HuH-7.5 (cell line): ENCODE measurements around the gene GATA5.

Source experiments
- DNase-seq: peaks from one replicate; pipeline ENCODE4 v3.0.0; 2011; ENCODE audit warnings: low spot score

Gene GATA5

DNA sequence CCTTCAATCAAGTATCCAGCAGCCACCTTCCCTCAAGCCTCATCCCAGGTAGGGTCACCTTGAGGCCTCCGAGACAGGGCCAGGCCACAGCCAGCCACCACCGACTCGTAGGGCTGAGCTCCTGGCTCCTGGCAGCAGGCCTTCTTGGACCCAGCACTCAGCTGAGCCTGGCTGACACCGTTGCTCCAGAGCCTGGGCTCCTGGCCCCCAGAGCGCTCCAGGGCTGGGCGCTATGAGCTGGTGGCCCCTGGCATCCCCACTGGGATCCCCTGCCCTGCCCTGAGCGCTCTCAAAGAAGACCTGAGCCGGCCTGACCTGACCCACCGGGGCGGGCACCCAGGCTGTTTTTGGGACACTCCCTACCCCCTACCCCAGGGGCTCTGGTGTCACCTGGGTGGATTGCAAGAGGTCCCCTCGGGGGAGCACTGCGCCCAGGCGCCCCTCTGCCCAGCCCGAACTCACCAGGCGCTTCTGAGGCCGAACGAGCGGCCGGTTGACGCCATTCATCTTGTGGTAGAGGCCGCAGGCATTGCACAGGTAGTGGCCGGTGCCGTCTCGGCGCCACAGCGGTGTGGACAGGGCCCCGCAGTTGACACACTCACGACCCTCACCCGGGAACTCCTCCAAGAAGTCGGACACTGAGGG lies 2.7 kb downstream of the GATA5 start:
- no peak for DNase-seq

DNA sequence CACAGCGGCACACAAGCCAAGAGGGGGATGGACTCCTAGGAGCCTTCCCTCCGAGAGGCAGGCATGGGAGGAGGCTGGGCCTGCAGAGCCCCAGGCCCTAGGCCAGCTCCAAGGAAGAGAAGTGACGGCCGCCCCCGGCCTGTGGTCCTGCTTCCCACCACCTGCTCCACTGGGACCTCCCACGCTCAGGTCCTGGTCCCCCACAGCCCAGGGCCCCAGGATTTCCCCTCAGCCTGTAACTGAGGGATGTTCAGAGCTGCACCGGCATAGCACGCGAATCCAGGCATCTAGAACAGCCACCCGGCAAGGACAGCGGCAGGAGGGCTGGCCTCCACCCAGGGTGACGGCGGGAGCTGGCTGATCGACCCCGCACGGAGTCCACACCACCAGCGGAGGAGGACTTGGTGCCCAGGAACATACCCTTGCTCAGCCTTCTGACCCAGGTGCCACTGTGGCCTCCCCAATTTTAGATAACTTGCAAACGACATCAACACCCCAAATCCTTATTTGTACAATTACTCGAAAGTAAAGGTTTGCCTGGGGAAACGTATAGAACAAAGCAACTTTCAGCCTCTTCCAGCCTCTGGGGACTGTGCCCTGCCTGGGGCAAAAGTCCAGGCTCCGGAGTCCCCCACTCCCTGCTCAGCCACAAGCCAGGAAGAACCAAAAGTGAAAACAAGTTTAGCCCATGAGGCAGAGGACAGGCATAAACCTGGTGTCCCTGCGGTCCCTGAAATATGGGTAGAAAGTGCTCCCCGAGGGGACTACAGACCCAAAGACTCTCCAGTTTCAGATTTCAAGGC lies 3.5 kb downstream of the GATA5 start:
- DNase-seq: no peak

DNA sequence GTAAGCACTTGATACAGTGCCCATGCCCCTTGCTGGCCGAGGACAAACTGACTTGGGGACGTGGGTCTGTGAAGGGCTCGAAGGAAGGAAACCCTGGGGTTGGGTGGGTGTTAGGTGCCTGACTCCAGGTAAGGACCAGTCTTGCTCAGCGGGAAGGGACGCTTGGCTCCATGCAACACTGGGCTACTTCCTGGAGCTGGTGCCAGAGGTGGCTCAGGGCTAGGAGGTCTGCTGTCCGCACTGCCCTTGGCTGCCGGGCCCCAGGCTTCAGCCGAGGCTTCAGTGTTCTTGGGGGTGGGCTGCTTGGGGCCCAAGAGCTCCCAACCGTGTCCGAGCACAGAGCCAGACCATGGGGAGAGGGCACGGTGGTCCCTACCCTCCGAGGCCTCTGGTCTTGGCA lies 5.3 kb downstream of the GATA5 start:
- DNase-seq: no peak

DNA sequence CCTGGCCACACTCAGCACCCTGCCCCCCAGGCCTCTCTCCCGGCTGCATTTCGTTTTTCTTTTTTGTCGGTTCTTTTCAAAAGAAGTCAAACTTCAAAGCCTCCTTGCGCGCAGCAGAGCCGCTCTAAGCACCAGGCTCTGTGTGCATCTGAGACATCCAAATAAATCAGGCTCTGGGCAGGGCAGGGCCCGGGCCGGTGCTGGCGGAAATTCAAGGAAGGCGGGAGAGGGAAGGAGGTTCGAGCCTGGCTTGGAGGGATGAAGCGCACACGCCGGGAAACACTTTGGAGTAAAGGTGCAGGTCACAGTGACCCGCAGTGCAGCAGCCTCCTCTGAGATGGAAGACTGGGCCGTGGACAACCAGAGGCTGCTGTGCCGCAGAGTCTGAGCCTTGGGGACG lies 5.8 kb downstream of the GATA5 start:
- no peak for DNase-seq

DNA sequence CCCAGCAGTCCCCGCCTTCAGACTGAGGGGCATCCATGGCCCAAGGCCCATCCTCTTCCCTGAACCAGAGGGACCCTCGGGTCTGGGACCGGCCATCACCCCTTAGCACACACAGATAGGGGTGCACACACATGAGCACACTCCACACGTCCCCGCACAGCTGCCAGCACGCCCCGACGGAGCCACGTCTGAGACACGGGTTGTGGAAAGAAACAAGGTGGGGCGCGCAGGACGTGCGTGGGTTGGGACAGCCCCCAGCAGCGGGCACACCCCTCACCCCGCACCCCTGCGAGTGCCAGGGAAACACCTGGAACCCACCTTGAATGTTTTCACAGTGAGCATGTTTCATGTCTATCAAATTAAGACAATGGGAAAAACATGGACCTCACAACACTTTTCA lies 6.4 kb downstream of the GATA5 start:
- DNase-seq: no peak

DNA sequence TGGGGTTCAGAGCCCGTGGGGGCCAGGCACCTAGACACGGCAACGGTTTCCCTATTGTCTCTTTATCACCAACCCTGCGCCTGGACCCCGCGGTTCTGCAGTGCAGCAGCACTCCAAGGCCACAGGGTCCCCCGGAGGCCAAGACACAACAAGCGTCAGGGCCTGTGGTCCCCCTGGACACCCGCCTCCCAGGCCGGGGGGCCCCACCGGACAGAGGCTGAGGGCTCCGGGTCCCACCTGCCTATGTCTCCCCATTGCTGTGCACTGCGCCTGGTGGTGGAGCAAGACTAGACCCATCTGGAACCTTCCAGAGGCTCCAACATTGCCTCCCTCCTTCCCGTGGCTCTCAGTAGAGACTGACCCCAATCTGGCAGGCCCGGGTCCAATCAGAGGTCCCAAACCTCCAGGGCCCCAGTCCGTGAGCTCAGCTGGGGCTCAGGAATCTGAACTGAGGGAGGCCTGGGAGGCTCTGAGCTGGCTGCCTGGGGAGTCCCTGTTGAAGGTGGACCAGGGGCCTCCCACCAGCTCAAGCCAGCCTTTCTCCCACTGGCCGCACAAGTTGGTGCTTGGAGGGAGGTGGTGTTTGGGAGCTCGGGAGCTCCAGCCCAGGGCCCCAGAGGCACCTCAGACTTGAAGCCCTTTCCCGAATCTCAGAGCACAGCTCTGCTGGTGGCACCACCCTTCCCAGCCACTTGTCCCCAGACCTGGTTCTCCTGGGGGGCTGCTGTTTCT lies 8.8 kb downstream of the GATA5 start:
- no peak for DNase-seq

DNA sequence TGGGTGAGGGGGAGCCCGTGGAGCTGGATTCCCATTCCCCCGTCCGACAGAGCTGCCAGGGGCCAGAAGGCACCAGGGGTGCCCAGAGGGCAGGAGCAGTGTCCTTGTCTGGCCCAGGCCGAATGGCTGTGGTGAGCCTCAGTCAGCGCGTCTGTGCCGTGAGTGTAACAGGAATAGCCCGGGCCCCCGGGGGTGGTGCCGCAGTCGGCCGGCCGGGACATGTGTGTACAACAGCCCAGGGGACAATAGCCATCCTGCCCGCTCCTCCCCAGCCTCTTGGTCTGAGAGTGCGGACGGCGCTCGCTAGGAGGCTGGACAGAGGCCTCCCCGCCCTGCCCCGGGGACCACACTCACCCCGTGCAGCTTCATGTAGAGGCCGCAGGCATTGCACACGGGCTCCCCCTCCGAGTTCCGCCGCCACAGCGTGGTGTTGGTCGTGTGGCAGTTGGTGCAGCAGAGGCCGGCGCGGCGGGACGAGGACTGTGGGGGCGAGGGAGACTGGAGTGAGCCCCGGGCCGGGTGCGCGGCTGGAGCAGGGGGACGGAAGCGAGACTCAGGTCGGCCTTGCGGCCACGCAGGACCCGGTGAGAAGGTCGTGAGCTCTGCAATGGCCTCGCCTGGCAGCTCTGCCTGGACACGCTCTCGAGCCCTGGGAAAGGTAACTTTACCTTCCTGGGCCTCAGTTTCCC lies 9.6 kb downstream of the GATA5 start:
- no peak for DNase-seq

DNA sequence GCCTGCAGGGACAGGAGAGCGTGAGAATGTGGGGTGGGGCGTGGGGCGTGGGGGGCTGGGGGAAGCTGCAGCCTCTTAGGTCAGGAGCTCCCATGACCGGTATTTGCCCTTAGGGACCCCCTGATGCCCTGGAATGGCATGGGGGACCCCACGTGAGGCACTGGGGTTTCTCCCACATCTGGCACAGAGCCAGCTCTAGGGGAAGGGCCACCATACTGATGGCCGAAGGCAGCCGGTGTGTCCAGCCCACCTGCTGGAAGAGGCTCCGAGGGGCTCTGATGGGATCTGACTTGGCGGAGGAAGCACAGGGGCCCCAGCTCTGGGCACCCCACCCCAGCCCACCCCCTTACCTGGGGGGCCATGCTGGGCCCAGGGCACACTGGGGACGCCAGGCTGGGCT lies 10.8 kb downstream of the GATA5 start:
- no peak for DNase-seq

DNA sequence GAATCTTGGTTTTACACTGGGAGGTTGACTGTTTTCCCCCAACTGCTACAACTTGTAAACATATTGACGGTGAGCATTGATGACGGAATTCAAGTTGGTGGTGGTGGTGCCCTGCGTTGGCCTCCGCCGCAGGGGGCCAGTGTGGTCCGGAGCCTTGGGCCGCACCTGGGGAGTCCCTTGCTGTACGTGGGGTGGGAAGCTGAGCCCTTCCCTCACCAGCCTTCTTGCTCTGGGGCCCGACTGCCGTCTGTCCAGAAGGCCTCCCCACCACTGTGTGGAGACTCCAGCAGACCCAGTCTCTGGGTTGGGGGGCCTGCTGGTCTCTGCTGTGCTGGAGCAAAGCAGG lies 11.4 kb downstream of the GATA5 start:
- DNase-seq: no peak

DNA sequence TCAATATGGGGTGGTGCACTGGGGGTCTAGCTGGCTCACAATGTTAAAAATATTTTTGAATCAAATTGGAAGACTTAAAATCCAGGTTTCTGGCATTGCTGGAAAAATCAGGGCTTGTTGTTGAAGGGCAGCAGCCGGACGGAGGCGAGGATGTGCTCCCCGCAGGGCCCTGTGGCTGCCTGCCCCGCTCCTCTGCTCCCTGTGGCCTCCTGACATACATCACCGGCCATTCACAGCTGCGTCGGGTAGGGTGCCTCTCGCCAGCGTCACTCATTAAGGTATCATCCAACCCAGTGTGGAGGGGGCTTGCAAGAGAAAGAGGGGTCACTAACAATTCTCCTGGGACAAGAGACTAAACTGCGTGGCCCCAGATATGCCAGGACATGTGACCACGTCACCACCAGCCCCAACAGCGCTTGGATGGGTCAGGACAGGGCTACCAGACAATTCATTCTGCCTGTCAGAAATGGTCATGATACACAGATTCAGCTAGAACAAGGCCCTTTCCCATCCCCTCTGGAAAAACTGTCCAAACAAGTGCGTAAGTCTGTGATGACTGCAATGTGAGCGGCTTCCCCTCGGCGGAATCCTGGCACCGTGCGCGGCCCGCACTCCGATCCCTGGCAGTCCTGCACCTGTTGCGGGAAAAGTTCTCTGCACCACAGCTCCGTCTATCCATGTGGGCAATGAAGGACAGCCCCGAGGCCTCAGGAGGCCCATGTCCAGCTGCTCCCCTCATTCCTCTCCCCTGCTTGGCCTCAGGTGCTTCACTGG lies 12.0 kb downstream of the GATA5 start:
- no peak for DNase-seq

DNA sequence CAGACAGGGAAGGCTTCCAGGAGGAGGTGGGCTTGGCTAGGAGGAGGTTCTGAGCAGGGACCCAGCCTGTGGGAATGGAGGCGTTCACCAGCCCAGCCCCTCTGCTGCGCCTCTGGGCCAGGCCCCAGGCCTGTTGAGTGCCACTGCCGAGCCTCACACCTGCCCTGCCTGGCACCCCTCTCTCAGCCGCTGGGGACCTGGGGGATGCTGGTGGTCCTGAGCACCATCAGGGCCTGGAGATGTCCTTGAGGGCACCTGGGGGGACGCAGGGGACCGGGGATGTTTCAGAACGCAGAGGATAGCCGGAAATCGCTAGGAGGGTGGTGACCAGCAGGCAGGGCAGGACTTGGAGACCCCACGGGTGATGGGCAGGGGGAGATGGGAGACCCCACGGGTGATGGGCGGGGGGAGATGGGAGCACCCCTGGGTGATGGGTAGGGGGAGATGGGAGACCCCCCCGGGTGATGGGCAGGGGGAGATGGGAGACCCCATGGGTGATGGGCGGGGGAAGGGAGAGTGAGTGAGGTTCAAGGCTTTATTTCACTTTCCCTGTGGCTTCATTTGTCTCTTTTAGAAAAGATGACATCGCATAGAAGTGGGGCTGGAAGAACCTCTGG lies 12.7 kb downstream of the GATA5 start:
- DNase-seq: no peak

DNA sequence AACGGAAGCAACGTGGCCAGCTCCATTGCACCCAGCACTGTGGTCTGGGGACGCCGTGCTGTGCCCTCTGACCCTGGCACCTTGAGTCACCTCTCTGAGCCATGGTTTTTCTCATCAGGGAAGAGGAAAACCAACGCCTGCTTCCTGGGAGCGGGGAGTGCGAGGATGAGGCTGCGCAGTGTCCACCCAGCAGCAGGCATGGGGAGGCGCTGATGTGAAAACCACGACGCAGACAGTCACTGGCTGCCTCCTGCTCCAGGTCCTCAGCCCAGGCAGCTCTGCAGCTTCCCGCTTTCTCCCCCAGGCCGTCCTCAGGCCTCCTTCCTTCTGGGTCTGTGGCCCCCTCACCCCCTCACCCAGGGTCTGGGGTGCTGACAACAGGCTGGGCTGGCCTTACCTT lies 14.0 kb downstream of the GATA5 start:
- no peak for DNase-seq

DNA sequence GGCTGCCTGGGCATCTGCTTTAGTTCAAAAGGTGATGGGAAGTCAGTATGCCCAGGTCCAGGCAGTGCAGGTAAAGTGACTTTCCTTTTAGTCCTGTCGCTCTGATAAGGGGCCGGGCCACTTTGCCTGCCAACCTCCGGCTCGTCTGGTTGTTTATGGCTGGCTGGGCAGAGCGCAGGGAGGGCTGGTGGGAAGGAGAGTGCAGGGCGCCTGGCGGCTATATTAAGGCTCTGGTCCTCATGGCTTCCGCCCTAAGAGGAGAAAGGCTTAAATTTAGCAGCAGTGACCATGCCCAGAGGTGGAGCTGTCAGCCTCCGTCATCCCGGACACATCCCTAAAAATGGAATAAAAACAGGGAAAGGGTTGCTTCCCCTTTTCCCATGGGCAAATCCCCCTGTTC lies 14.6 kb downstream of the GATA5 start:
- DNase-seq: no peak

DNA sequence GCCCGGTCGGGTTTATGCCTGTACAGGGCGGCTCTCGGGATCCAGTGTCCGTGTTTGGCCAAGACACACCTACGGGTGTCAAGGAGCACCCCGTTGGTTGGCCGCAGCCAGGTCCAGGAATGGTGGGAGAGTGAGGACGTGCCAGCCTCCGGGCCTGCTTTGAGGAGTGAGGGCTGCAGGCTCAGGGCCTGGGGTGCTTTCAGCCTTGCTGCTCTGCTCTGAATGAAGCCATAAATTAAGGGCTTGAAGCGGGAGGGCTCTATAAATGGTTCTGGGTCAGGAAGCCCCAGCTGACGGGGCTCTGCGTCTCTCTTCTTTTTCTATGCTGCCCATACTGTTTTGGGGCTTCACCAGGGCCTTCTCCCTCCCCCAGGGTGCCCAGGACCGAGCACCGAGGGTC lies 15.1 kb downstream of the GATA5 start:
- no peak for DNase-seq

DNA sequence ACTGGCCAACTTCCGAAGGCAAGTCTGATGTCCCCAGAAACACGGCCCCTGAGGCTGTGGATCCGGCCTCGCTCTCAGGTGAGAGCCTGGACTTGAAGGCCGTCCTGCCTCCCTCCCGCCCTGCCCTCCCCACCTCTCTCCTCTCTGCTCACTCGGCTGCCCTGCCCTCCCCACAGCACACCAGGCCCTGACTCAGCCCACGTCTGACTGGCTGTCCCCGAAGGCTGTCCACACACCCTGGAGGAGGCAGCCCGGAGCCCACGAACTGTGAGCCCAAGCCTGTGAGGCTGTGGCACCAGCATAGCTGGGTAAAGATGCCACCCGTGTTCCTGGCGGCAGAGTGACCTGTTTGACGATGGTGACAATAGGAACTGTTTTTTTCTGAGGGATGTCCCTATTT lies 16.3 kb downstream of the GATA5 start:
- no peak for DNase-seq

DNA sequence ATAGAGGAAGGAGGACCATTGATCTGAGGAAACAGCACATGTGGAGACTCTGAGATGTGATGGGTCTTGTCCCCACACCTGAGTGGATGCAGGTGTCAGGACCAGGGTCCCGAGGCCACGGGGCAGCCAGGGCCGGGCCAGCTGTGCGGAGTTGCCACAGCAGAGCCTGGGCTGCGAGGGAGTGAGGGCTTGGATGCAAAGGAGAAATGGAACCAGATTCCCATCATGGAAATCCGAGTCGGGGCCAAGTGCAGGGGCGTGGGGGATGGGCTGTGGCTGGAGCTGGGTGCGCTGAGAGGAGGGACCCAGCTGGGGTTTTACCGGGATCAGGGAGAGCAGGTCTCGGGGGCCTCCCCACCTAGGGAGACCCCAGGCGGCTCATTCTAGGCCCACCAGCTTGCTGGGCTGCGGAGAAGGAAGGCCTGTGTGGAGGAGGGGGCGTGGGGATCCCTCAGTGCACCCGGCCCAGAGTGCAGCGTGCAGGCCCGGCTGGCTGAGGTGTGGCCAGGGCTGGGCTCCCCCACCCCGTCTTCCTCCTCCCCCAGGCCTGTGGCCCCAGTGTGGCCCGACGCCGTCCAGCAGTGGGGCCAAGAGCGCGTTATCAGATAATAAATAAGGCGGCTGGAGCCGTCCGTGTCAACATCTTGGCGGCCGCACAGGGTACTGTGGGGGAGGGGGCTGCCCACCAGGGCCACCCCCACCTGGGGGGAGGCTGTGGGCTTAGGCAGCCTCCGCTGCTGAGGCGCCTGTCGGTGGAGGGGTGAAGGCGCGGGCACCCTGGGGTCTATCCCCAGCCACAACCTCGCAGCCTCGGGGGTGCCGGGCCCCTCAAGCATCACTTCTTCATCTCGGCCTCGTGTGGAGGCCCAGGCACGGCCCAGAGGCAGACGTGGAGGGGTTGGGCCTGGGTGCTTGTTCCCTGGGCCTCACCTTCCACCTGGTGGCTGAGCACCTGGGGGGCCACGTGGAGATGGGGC lies 17.2 kb downstream of the GATA5 start:
- no peak for DNase-seq

DNA sequence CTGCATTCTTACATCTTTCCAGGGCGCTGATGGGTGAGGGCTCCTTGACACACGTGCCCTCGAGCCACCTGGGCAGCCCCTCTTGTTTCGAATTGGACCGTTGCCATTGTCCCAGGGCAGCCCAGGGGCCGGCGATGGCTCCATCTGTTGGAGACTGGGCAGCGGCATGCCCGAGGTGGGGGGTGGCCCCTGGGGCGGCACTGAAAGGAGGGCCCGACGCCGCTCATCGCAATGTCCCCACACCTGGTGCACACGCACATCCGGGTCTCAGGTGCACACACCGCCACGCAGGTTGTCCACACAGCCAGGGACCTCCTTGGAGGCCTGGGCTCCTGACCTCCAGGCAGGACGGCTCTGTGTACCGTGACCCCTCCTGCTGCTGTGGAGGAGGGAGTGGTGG lies 18.0 kb downstream of the GATA5 start:
- DNase-seq: no peak

DNA sequence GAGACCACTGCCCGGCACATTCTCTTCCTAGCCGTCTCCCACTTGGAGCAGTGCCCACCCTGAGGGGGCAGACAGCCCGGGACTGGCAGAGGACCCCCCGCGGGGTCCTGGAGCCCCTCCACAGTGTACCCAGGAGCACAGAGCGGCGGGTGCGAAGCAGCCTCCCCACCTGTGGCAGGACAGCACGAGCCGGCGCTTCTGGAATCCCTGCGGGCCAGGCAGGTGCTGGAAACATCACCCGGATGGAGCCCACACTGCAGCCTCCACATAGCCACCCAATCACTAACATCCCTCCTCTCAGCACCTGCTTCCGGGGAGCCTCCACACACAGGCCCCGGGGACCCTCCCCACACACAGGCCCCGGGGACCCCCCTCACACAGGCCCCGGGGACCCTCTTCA lies 18.7 kb downstream of the GATA5 start:
- DNase-seq: no peak

DNA sequence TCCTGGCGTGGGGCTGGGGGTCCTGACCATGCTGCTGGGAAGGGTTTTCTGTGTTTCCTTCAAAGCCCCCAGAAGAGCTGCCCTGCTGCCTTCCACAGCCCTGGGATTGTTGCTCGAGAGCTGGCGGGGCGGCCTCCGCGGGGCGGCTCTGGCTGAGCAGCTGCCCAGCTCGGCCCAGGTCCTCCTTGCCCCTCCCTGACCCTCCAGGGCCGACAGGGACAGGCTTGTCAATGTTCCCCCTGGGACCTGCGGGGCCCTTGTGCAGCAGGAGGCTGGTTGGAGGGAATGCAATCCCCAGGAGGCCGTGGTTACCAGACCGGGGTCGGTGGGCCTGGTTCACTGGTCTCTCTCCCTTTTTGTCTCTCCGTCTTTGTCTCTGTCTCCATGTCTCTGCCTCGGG lies 19.9 kb downstream of the GATA5 start:
- DNase-seq: no peak

DNA sequence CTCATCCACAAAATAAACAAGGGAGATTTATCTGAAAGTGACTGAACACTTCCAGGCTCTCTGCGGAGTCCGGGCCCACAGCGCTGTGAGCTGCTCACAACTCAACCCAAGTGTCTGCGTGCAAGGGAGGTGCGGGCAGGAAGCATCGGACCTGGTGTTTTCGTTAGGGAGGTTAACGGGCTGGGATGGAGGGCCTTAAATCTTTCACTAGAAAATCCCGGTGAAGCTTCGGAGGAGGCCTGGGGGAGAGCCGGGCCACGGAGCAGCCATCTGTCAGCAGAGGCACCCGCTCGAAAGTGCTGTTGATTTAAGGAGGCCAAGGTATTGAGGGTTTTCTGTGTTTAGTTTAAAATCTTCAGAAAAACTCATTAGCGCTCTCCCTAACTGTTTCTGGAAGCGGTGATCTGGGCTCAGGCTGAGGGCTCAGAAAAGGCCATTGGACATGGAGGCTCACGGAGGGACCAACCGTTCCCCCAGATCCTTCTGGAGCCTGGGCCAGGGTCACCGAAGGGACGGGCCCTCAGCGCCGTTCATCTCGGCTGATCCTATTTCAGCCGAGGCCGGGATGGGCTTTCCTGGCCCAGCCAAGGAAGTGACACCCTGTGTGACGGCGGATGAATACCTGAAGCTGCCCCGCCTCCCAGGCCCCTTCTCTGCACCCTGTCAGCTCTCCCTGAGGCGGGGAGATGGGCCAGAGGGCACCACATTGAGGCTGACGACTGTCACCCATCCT lies 20.7 kb downstream of the GATA5 start:
- no peak for DNase-seq
